Stimulated activated CD8-positive, alpha-beta memory T cell treated with anti-CD3 and anti-CD28 coated beads, Interleukin-12 subunit alpha, Interleukin-12 subunit beta, amount 100 ng/mL, for 24 hours (primary cell): ENCODE results near the gene TNS1.

Experiments used
- DNase-seq: peaks from one replicate; pipeline ENCODE4 v3.0.0-alpha.2; 2020; ENCODE audit errors: extremely low read depth

The TNS1 gene

DNA sequence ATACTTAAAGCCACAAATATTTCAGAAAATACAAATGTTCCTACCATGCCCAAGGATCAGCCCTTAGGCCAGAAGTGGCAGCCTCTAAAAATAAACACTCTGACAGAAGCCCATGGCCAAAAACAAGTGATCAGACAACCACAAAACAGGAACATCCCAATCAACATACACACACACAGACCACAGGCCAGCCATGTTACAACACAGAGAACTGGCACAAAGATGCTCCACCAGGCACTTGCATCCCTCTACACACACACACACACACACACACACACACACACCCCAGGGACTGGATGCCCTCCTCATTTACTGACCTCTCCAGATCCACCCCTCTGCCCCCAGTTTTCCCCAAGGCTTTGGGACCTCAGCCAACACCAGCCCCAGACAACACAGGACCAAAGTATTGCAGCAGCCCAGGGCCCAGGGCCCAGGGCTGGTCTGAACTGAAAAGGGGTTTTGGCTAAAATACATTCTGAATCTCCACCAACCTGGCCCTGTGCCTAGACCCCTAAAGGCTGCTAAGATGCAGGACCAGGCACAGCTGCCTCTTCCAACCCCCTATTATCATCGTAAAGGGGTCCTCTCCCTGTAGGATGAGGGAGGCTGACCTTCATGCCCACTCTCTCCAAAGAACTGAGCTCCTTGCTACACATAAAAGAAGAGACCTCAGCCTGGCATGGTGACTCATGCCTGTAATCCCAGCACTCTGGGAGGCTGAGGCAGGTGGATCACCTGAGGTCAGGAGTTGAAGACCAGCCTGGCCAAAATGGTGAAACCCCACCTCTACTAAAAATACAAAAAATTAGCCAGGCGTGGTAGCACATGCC is 151.4 kb downstream of the TNS1 start:
- no peak for DNase-seq

DNA sequence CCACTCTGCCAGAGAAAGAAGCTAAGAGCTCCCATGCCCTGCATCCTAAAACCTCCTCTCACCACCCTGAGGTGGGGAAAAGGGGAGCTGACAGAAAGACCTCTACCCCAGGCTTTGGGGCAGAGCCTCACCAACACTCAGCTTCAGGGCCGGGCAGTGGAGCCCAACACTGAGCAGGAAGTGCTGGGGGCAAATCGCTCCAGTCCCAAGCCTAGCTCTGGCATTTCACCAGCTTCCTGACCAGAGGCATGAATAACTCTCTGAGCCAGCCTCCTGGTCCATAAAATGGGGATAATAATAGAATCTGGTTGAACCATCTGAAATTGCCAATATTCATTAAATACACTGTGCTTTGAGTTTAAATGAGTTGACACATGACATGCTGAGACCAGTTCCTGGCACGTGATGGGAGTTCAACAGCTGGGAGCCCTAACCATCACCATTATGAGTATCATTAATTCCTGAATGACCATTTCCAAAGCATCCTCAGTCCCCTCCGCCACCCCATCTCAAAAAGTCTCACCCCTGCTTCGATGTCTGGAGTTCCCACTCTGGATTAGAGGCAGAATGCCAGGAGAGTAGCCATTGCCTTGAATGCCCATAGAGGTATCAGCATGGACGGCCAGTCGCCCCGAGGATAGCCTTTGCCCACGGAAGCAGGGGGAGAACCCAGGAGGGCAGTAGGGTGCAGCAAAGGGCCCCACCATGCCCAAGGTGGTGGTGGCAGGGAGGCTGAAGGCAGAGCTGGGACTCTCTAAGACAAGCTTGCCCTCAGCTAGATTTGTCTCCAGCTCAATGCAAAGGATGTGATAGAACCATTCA is 153.4 kb downstream of the TNS1 start:
- no peak for DNase-seq

GRCh38 chr2:217848351-217848957 is 154.3 kb downstream of the TNS1 start:
- DNase-seq, result no peak

- DNase-seq, result no peak
Observed at GRCh38 chr2:217847552-217848350, 155.0 kb downstream of the TNS1 start.

- no peak for DNase-seq
Observed at GRCh38 chr2:217847115-217847514, 155.7 kb downstream of the TNS1 start.

DNA sequence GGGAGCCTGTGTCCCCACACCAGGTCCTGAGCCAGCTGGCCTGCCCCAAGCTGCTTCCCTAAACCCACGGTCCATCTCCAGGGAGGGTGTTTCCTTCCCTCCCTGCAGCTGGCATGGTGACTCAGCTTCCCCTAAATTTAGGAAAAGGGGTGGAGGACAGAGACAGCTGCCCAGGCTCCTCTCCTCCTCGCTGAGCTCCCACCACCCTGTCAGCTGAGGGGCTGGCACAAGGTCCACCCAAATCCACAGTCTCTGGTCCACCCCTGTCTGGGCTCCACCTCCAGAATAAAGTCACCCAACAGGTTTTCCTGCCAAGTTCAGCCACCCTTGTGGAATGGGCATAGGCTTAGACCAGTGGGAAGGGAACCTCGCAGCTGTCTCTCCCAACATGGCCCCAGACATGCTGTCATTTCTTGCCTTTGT is 156.5 kb downstream of the TNS1 start:
- no peak for DNase-seq

DNA sequence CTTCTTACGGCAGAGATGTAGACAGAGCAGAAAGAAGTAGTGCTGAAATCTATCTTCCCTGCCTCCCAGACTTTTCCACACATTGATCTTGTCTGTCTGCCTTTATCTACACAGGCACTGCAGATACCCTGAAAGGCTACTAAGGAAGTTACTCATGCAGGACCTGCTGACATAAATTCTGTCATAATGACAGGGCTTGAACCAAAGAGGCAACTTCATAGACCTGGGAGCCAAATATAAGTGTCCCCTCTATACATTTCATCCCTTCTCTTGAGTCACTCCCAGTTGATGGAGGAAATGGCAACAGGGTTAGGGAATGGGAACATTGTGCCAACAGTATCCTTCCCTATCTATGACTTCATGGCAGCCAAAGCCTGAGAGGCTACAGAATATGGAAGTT is 157.5 kb downstream of the TNS1 start:
- no peak for DNase-seq

DNA sequence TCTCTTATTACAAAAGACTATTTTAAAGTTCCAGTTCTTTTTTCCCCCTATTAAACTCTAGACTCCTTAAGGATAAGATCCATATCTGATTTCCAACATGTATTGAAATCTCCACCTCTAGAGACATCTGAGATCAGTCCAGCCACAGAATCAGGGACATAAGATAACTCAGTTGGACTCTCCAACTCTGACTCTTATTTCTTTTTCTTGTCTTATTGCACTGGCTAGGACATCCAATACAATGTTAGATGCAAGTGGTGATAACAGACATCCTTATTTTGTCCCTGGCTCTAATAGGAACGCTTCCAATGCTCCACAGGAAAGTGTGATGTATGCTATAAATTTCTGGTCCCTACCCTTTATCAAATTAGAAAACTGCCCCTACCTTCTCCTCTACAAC is 158.1 kb downstream of the TNS1 start:
- DNase-seq, result no peak

GRCh38 chr2:217843324-217843723 is 159.5 kb downstream of the TNS1 start:
- no peak for DNase-seq

DNA sequence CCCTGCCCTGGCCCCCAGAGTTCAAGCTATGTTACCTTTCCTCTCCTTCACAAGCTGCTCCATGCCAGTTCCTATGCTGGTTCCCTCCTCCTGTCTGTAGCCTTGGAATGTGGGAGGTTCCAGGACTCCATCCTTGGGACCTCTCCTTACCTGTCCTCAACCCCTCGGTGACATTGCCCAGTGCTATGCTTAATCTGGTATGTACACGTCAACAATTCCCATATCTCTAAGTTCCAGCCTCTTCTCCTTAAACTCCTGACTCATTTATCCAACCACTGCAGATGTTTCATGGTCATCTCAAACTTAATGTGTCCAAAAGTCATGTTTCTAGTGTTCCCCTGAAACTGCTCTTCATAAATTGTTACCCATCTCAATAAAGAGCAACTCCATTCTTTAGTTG is 160.8 kb downstream of the TNS1 start:
- DNase-seq, result no peak

DNA sequence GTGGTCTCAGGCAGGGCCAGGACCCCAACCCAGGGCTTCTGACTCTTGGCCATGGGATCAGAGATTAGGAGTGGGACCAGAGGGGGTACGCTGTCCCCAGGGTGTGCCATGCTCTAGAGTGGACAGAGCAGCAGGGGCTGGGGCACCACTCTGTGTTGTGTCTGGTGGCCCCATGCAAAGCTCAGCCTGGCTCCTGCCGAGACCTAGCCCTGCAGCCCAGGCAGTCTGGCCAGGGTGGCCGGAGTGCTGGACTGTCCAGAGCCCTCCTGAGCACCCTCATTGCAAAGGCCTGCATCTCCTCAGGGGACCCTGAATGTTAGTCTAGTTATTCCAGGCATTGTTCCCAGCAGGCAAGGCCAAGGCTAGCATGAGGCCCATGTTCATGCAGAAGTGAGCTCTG is 162.3 kb downstream of the TNS1 start:
- DNase-seq, result no peak

GRCh38 chr2:217839750-217840107 is 163.1 kb downstream of the TNS1 start:
- DNase-seq, result no peak

- no peak for DNase-seq
Observed at GRCh38 chr2:217839073-217839749, 163.6 kb downstream of the TNS1 start.

GRCh38 chr2:217838409-217838831 is 164.4 kb downstream of the TNS1 start:
- DNase-seq, result no peak

- no peak for DNase-seq
Observed at GRCh38 chr2:217837530-217837929, 165.3 kb downstream of the TNS1 start.

- DNase-seq, result no peak
Observed at GRCh38 chr2:217836901-217837491, 165.8 kb downstream of the TNS1 start.

GRCh38 chr2:217835931-217836891 is 166.6 kb downstream of the TNS1 start:
- no peak for DNase-seq

GRCh38 chr2:217834744-217835513 is 167.9 kb downstream of the TNS1 start:
- DNase-seq, result no peak

DNA sequence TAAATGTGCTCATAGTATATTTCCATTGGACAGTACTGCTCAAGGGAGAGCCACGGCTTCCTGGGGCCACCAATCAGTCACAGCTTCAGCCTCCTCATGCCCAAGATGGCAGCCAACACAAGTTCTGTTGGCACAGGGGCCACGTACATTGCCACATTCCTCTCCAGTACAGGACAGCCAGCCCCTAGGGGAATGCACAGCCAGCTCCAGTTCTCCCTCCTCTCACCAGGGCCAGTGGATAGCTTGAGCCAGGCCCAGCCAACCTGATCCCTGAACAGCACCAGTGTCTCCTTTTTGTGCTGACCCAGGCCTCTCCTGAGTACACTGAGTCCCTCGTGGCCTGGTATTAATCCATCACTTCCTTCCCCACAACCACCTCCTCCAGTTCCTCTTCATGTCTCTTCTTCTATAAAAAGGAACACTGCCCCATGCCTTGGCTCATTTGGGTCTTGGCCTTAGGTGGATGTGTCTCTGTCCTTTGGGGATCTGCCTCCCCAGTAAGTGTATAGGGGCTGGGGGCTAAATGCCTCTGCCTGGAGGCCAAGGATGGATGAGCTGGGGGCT is 168.7 kb downstream of the TNS1 start:
- no peak for DNase-seq
